HL-60 (cell line): Measurements from ENCODE around the gene AP2A2.

Source experiments
- DNase-seq, 2 experiments: peaks; one replicate each; pipeline ENCODE4 v3.0.0-alpha.2; 2010 to 2020; ENCODE audit warnings: low read depth in 1 of 2, low spot score in 1 of 2
- H3K27ac ChIP-seq: fragments of 250-450 bp; sonication (Bioruptor Pico); replicated peaks from 2 replicates; pipeline ENCODE4 v1.5.1; 2020; ENCODE audit warnings: mild to moderate bottlenecking, moderate library complexity
- H3K27me3 ChIP-seq: fragments of 250-450 bp; sonication (Bioruptor Pico); 2 replicates; pipeline ENCODE4 v1.5.1; 2021; ENCODE audit warnings: mild to moderate bottlenecking, moderate library complexity; ENCODE audit not compliant: insufficient read depth, poor library complexity, severe bottlenecking
- H3K4me3 ChIP-seq: replicated peaks from 2 replicates; pipeline ENCODE4 v1.5.1; 2011; ENCODE audit warnings: mild to moderate bottlenecking, control low read depth, low read length; ENCODE audit not compliant: insufficient read depth
- CTCF ChIP-seq: IDR thresholded peaks from one replicate; pipeline ENCODE4 v1.5.1; 2011; ENCODE audit warnings: low read length, control low read depth, inconsistent platforms; ENCODE audit not compliant: insufficient read depth
- GABPA ChIP-seq: IDR thresholded peaks from 2 replicates; pipeline ENCODE4 v1.6.1; 2012; ENCODE audit warnings: low read depth
- POLR2AphosphoS5 ChIP-seq: IDR thresholded peaks from 2 replicates; pipeline ENCODE4 v1.6.1; 2012; ENCODE audit warnings: low read depth
- SPI1 ChIP-seq: IDR thresholded peaks from 2 replicates; pipeline ENCODE4 v1.6.1; 2012; ENCODE audit warnings: low read depth, mild to moderate bottlenecking, borderline replicate concordance
- TF ChIP-seq, protein P1 (sequence below): IDR thresholded peaks from 2 replicates; pipeline ENCODE4 v1.6.1; 2012; ENCODE audit warnings: low read depth; ENCODE audit not compliant: insufficient replicate concordance

AP2A2 gene

DNA sequence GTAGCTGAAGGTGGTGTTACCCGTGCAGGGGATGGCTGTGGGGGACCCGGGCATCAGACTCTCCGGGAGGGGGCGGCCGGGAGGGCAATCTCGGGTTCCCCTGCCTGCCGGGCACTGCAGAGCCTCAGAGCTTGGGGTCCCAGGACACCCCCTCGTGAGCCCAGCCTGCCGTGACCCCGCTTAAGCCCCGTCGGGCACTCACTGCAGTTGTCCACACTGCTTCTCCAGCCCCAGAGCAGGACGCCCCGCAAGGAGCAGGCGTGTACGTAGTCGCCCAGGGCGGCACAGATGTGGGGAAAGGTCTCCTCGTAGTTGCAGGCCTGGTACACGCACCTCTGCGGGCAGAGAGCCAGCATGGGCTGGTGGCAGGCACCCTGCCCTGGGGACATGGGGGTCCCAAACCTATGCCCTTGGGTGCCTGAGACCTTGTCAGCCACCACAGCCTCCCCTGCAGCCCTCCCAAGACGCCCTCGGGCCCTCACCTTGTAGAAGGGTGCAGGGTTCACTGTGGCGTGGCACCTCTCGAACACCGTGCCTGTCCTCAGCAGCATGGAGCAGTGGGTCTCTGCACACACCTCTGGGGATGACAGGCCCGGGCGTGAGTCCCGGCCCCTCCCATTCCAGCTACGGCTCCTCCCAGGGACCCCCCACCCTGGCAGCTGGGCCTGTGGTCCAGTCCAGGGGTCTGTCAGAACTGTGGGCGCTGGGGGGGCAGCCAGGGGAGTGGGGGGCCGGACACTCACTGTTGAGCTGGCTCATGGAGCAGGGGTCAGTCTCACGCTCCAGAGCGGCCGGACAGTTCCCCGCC is 102.0 kb downstream of the AP2A2 start:
- Histone ChIP-seq H3K27me3 (no peaks in the 10 kb centered on the region), H3K27ac (no peak overlapping the region), H3K4me3 (no peak overlapping the region)
- no peak for DNase-seq
- TF ChIP-seq GABPA (no peak), SPI1 (no peak), CTCF (no peak), POLR2AphosphoS5 (no peak)
- TF ChIP-seq, protein P1, sequence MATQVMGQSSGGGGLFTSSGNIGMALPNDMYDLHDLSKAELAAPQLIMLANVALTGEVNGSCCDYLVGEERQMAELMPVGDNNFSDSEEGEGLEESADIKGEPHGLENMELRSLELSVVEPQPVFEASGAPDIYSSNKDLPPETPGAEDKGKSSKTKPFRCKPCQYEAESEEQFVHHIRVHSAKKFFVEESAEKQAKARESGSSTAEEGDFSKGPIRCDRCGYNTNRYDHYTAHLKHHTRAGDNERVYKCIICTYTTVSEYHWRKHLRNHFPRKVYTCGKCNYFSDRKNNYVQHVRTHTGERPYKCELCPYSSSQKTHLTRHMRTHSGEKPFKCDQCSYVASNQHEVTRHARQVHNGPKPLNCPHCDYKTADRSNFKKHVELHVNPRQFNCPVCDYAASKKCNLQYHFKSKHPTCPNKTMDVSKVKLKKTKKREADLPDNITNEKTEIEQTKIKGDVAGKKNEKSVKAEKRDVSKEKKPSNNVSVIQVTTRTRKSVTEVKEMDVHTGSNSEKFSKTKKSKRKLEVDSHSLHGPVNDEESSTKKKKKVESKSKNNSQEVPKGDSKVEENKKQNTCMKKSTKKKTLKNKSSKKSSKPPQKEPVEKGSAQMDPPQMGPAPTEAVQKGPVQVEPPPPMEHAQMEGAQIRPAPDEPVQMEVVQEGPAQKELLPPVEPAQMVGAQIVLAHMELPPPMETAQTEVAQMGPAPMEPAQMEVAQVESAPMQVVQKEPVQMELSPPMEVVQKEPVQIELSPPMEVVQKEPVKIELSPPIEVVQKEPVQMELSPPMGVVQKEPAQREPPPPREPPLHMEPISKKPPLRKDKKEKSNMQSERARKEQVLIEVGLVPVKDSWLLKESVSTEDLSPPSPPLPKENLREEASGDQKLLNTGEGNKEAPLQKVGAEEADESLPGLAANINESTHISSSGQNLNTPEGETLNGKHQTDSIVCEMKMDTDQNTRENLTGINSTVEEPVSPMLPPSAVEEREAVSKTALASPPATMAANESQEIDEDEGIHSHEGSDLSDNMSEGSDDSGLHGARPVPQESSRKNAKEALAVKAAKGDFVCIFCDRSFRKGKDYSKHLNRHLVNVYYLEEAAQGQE: no peak

DNA sequence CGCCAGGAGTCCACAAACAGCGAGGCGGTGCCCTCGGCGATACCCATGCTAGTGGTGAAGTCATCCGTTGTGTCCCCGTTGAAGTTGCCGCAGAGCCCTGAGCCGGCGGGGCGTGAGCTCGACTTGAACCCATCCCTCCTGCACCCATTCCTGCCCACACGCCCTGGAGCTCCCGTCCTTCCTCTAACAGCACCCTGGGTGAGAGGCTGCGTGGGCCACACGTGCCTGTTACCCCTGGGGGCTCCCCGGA is 102.5 kb downstream of the AP2A2 start:
- DNase-seq: no peak
- Histone ChIP-seq H3K27me3 (no peaks in the 10 kb centered on the region), H3K27ac (no peak overlapping the region), H3K4me3 (no peak overlapping the region)
- TF ChIP-seq, protein P1: no peak
- TF ChIP-seq SPI1: no peak
- no peak for TF ChIP-seq CTCF
- TF ChIP-seq POLR2AphosphoS5: no peak
- TF ChIP-seq GABPA: no peak

GRCh38 chr11:1028616-1029015 is 102.9 kb downstream of the AP2A2 start:
- H3K27me3 ChIP-seq: no peaks in the 10 kb centered on the region
- no peak for DNase-seq
- H3K27ac ChIP-seq: no peak overlapping the region
- TF ChIP-seq POLR2AphosphoS5 (no peak), SPI1 (no peak), GABPA (no peak), CTCF (no peak)
- TF ChIP-seq, protein P1: no peak
- H3K4me3 ChIP-seq: no peak overlapping the region
